Measurements from ENCODE around the gene TNRC18. TPM values are rescaled to one million over a fixed set of nuclear protein-coding genes. Genes with fewer than 3 reads are reported as not detected.

Gene TNRC18
- total and polyA plus RNA-seq, 2 donors (not counting 1 experiment from before 2014, with no cell fraction given) = 17.8 to 75.0 TPM

- H4K20me1 ChIP-seq (ENCODE audit: control insufficient read depth, insufficient read depth, low read length, poor library complexity, severe bottlenecking) = no peaks in the 10 kb centered on the region
- TF ChIP-seq CTCF (IDR thresholded peaks at IDR 0.05) = no peak
- no peak for TF ChIP-seq EZH2 (IDR thresholded peaks at IDR 0.05; ENCODE audit: borderline replicate concordance, insufficient read depth, low read depth, low read length, poor library complexity, severe bottlenecking)
- POLR2A ChIA-PET = no interaction called here
Observed at GRCh38 chr7:5452470-5452899, 28.9 kb upstream of the TNRC18 start.

GRCh38 chr7:5451391-5451790 is 27.8 kb upstream of the TNRC18 start:
- H3K4me3 ChIP-seq (ENCODE audit: control extremely low read depth in 1 of 5, extremely low read depth in 1 of 5, insufficient read depth in 1 of 5, low read depth in 2 of 5, low read length in 4 of 5) = no peak overlapping the region
- no peak overlapping the region for H3K4me2 ChIP-seq (replicated peaks; ENCODE audit: low read depth, low read length, poor library complexity, severe bottlenecking)
- ChIA-PET CTCF (interaction anchor here (0.5 to 4.9 kb wide), 8 partner anchors 53 to 366 kb away, joined by 3 to 54 read pairs (median 4); no protein-coding TSS in a partner anchor), POLR2A (no interaction called here)
- ATAC-seq (ENCODE audit: low read depth) = no peak
- H3K79me2 ChIP-seq (ENCODE audit: control insufficient read depth, insufficient read depth, low read length) = no peaks in the 10 kb centered on the region
- Mint-ChIP-seq H3K9me3 (ENCODE audit: insufficient read depth) (no peaks in the 10 kb centered on the region), H3K4me1 (no peaks in the 10 kb centered on the region), H3K27ac (no peak overlapping the region), H3K4me3 (no peak overlapping the region), H3K27me3 (peaks cover 8% of the 10 kb centered on the region)
- WGBS (ENCODE audit: insufficient coverage) = 60% methylated on average over 13 of the region's 13 CpGs
- intact Hi-C loops (cut with micrococcal nuclease) = loop anchor here (5.0 kb wide), 1 partner anchor 619 kb away; no protein-coding TSS in a partner anchor
- no peak for DNase-seq
- H3K27me3 ChIP-seq (replicated peaks in 1 of 4; ENCODE audit: control extremely low read depth in 1 of 4, control insufficient read depth in 3 of 4, insufficient read depth in 4 of 4, low read length in 3 of 4) = peaks cover 0 to 10% (median 0%) of the 10 kb centered on the region in 4 experiments
- H3K4me1 ChIP-seq (ENCODE audit: control insufficient read depth in 2 of 2, insufficient read depth in 2 of 2, low read length in 2 of 2) = no peaks in the 10 kb centered on the region
- H3K27ac ChIP-seq (ENCODE audit: low read length in 2 of 2) = no peak overlapping the region
- no peaks in the 10 kb centered on the region for H4K20me1 ChIP-seq (ENCODE audit: control insufficient read depth, insufficient read depth, low read length, poor library complexity, severe bottlenecking)
- TF ChIP-seq CTCF (IDR thresholded peaks at IDR 0.05) (no peak), EZH2 (IDR thresholded peaks at IDR 0.05; ENCODE audit: borderline replicate concordance, insufficient read depth, low read depth, low read length, poor library complexity, severe bottlenecking) (no peak)
- no peak overlapping the region for H2AFZ ChIP-seq (ENCODE audit: insufficient read depth, low read depth, low read length, poor library complexity, severe bottlenecking)
- no peak overlapping the region for H3K9ac ChIP-seq (ENCODE audit: low read length)
- H3K36me3 ChIP-seq (replicated peaks in 1 of 2; ENCODE audit: control extremely low read depth in 1 of 2, control insufficient read depth in 1 of 2, extremely low read depth in 1 of 2, insufficient read depth in 2 of 2, low read length in 1 of 2) = no peaks in the 10 kb centered on the region
- peaks cover 0 to 2% (median 0%) of the 10 kb centered on the region in 3 donors for H3K9me3 ChIP-seq (ENCODE audit: control extremely low read depth in 1 of 3, control insufficient read depth in 2 of 3, insufficient read depth in 1 of 3, low read length in 2 of 3)

More at GRCh38 chr7:5452470-5452899, 28.9 kb upstream of the TNRC18 start:
- DNase-seq (no peak), ATAC-seq (ENCODE audit: low read depth) (no peak)
- H3K4me3 ChIP-seq (ENCODE audit: control extremely low read depth in 1 of 5, extremely low read depth in 1 of 5, insufficient read depth in 1 of 5, low read depth in 2 of 5, low read length in 4 of 5) = no peak overlapping the region
- H3K9me3 Mint-ChIP-seq (ENCODE audit: insufficient read depth) = no peaks in the 10 kb centered on the region
- no peak overlapping the region for H3K27ac ChIP-seq (ENCODE audit: low read length in 2 of 2)
- no peaks in the 10 kb centered on the region for H3K79me2 ChIP-seq (ENCODE audit: control insufficient read depth, insufficient read depth, low read length)
- H3K9ac ChIP-seq (ENCODE audit: low read length) = no peak overlapping the region
- H3K27me3 ChIP-seq (replicated peaks in 1 of 4; ENCODE audit: control extremely low read depth in 1 of 4, control insufficient read depth in 3 of 4, insufficient read depth in 4 of 4, low read length in 3 of 4) = peaks cover 0 to 20% (median 2%) of the 10 kb centered on the region in 4 experiments
- no peak overlapping the region for H3K27ac Mint-ChIP-seq
- H3K4me1 ChIP-seq (ENCODE audit: control insufficient read depth in 2 of 2, insufficient read depth in 2 of 2, low read length in 2 of 2) = peaks cover 3% of the 10 kb centered on the region in 2 donors
- H3K4me3 Mint-ChIP-seq = no peak overlapping the region
- CTCF ChIA-PET = no interaction called here
- no peak overlapping the region for H2AFZ ChIP-seq (ENCODE audit: insufficient read depth, low read depth, low read length, poor library complexity, severe bottlenecking)
- no peak overlapping the region for H3K4me2 ChIP-seq (replicated peaks; ENCODE audit: low read depth, low read length, poor library complexity, severe bottlenecking)
- H3K27me3 Mint-ChIP-seq = peaks cover 12% of the 10 kb centered on the region
- no peaks in the 10 kb centered on the region for H3K4me1 Mint-ChIP-seq
- H3K9me3 ChIP-seq (ENCODE audit: control extremely low read depth in 1 of 3, control insufficient read depth in 2 of 3, insufficient read depth in 1 of 3, low read length in 2 of 3) = peaks cover 0 to 13% (median 5%) of the 10 kb centered on the region in 3 donors
- intact Hi-C loops (cut with micrococcal nuclease) = loop anchor here (5.0 kb wide), 1 partner anchor 620 kb away; no protein-coding TSS in a partner anchor
- WGBS (ENCODE audit: insufficient coverage) = 97% methylated on average over 12 of the region's 12 CpGs
- no peaks in the 10 kb centered on the region for H3K36me3 ChIP-seq (replicated peaks in 1 of 2; ENCODE audit: control extremely low read depth in 1 of 2, control insufficient read depth in 1 of 2, extremely low read depth in 1 of 2, insufficient read depth in 2 of 2, low read length in 1 of 2)

Measured in B cell (primary cell).